ENCODE measurements around the gene TTLL10. TPM values are rescaled to one million over a fixed set of nuclear protein-coding genes. Genes with fewer than 3 reads are reported as not detected.
A peak's percentile ranks its signal among the peaks of the same experiment; 100 is the strongest.

Gene TTLL10
- total RNA-seq, 3 donors from 2014 or later = 0.32 to 4.4 (median 1.8) TPM

- no peak for ATAC-seq
- intact Hi-C loops (cut with DNase I, micrococcal nuclease) = no loop called here
- Histone ChIP-seq H3K4me1 (ENCODE audit: low read depth) (peaks cover 3% of the 10 kb centered on the region), H3K9me3 (peaks cover 9% of the 10 kb centered on the region), H3K36me3 (ENCODE audit: low read depth) (no peaks in the 10 kb centered on the region), H3K4me3 (no peak overlapping the region)
- DNase-seq = peak in 1 of 3 donors; percentile 14
- no peak for TF ChIP-seq CTCF (IDR thresholded peaks at IDR 0.05)
Measured at GRCh38 chr1:1197188-1197500, 23.5 kb downstream of the TTLL10 start.

GRCh38 chr1:1197551-1198422, 24.1 kb downstream of the TTLL10 start:
- H3K36me3 ChIP-seq (ENCODE audit: low read depth) = no peaks in the 10 kb centered on the region
- intact Hi-C loops (cut with DNase I, micrococcal nuclease) = no loop called here
- DNase-seq (peak in 2 of 3 donors; percentile 20 to 46), ATAC-seq (no peak)
- peaks cover 3% of the 10 kb centered on the region for H3K4me1 ChIP-seq (ENCODE audit: low read depth)
- no peak for TF ChIP-seq CTCF (IDR thresholded peaks at IDR 0.05)
- no peak overlapping the region for H3K4me3 ChIP-seq
- H3K9me3 ChIP-seq = peaks cover 9% of the 10 kb centered on the region

GRCh38 chr1:1198423-1199140, 24.9 kb downstream of the TTLL10 start:
- Histone ChIP-seq H3K36me3 (ENCODE audit: low read depth) (no peaks in the 10 kb centered on the region), H3K4me1 (ENCODE audit: low read depth) (peaks cover 3% of the 10 kb centered on the region), H3K4me3 (no peak overlapping the region), H3K9me3 (peaks cover 9% of the 10 kb centered on the region)
- no peak for TF ChIP-seq CTCF (IDR thresholded peaks at IDR 0.05)
- DNase-seq = peak in 2 of 3 donors; percentile 21 to 32
- no peak for ATAC-seq
- intact Hi-C loops (cut with DNase I, micrococcal nuclease) = no loop called here

GRCh38 chr1:1199141-1199960, 25.7 kb downstream of the TTLL10 start:
- H3K36me3 ChIP-seq (ENCODE audit: low read depth) = no peaks in the 10 kb centered on the region
- intact Hi-C loops (cut with DNase I, micrococcal nuclease) = no loop called here
- ATAC-seq = no peak
- no peak overlapping the region for H3K4me3 ChIP-seq
- peak in 2 of 3 donors; percentile 17 to 48 for DNase-seq
- no peak for TF ChIP-seq CTCF (IDR thresholded peaks at IDR 0.05)
- peaks cover 8% of the 10 kb centered on the region for H3K9me3 ChIP-seq
- peaks cover 3% of the 10 kb centered on the region for H3K4me1 ChIP-seq (ENCODE audit: low read depth)

All from mucosa of descending colon (tissue), 3 donors.